Gastrocnemius medialis (tissue), 4 donors: ENCODE data around the gene ATXN1.
A peak's percentile ranks its signal among the peaks of the same experiment; 100 is the strongest.

Experiments used
- POLR2A ChIP-seq, 2 donors: fragments of 450-650 bp; IDR thresholded peaks; one replicate each; pipeline ENCODE4 v1.6.1; 2017; ENCODE audit warnings: antibody characterized with exemption in 2 of 2, mild to moderate bottlenecking in 2 of 2, moderate library complexity in 2 of 2
- TF ChIP-seq, protein P1 (sequence below), 5 experiments: fragments of 450-650 bp in 3 of 5; fragments of 200-600 bp in 2 of 5; sonication (generic) in 2 of 5; IDR thresholded peaks in 4 of 5; conservative IDR thresholded peaks in 1 of 5; 1 replicate in 4 of 5; 2 replicates in 1 of 5; pipeline ENCODE4 v1.5.1; 2016 to 2019; ENCODE audit warnings: antibody characterized with exemption in 5 of 5, mild to moderate bottlenecking in 3 of 5, moderate library complexity in 3 of 5

DNA sequence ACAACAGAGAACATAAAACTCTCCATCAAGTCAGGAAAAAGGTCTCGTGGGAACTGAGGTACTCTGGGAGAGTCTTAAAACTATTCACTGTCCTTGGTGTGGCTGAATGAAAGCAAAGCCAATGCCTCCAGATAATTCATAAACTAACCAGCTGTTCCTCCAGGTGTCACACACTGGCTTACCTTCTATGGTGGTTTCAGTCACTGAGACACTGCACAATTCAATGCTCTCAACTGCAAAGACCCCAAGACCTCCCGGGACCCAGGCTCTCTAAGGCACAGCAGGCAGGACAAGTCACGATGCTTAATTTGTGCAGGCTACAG, 422.0 kb downstream of the ATXN1 start:
- TF ChIP-seq, protein P1, sequence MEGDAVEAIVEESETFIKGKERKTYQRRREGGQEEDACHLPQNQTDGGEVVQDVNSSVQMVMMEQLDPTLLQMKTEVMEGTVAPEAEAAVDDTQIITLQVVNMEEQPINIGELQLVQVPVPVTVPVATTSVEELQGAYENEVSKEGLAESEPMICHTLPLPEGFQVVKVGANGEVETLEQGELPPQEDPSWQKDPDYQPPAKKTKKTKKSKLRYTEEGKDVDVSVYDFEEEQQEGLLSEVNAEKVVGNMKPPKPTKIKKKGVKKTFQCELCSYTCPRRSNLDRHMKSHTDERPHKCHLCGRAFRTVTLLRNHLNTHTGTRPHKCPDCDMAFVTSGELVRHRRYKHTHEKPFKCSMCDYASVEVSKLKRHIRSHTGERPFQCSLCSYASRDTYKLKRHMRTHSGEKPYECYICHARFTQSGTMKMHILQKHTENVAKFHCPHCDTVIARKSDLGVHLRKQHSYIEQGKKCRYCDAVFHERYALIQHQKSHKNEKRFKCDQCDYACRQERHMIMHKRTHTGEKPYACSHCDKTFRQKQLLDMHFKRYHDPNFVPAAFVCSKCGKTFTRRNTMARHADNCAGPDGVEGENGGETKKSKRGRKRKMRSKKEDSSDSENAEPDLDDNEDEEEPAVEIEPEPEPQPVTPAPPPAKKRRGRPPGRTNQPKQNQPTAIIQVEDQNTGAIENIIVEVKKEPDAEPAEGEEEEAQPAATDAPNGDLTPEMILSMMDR (IDR thresholded peaks at IDR 0.05 in 4 of 5, conservative IDR thresholded peaks at IDR 0.05 in 1 of 5) = peak in 2 of 5 experiments; percentile 5 to 6
- TF ChIP-seq POLR2A (IDR thresholded peaks at IDR 0.05) = no peak
